Measurements from ENCODE around the gene MYBPC2.

- TF ChIP-seq CTCF (IDR thresholded peaks at IDR 0.05) (no peak), POLR2A (IDR thresholded peaks at IDR 0.05) (no peak)
Measured at GRCh38 chr19:50477751-50478515, 45.2 kb downstream of the MYBPC2 start.
